Measurements from ENCODE around the gene MYO9B.
A peak's percentile ranks its signal among the peaks of the same experiment; 100 is the strongest.
"Not testable (repeated sequence)": the region's sequence is repeated elsewhere in the genome, so short reads cannot be mapped to it uniquely, and the experiment has no call there.

Gene MYO9B

DNA sequence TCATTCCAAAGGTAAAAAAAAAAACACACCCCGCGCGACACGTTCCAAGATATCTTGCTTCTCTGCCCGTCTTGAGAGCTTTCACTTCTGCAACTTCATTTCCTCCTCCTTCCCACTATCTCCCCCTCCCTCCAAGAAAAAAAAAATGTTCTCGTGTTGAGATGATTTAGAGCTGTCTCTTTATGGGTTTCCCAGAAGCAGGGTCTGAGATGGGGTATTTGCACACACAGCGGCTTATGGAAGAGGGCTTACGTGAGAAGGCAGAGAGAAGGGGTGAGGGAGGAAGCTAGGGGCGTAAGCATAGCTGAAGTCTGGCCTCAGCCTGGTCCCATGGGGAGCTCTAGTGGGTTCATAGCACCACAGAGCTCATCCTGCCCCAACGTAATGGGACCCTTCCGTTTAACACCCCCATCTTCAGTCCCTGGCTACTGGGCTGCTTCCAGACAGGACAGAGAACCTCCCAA lies 108.3 kb downstream of the MYO9B start:
- Histone ChIP-seq H3K4me2 (ENCODE audit: low read length) (no peak overlapping the region), H3K9me3 (ENCODE audit: insufficient read depth, low read depth, low read length) (no peaks in the 10 kb centered on the region), H3K23ac (ENCODE audit: low read length) (no peak overlapping the region), H3K36me3 (ENCODE audit: control insufficient read depth in 1 of 2, insufficient read depth in 2 of 2, low read length in 2 of 2) (peaks cover 55 to 68% of the 10 kb centered on the region in 2 experiments), H3K79me2 (ENCODE audit: control insufficient read depth, insufficient read depth, low read length, poor library complexity) (no peaks in the 10 kb centered on the region), H2BK12ac (ENCODE audit: low read length) (no peak overlapping the region), H3K4me1 (ENCODE audit: control insufficient read depth in 1 of 2, insufficient read depth in 2 of 2, low read length in 2 of 2) (no peaks in the 10 kb centered on the region), H3K18ac (ENCODE audit: low read length) (no peak overlapping the region), H3K9ac (ENCODE audit: low read length) (no peak overlapping the region), H4K12ac (ENCODE audit: low read depth, low read length) (no peak overlapping the region), H2AK5ac (ENCODE audit: low read length) (no peak overlapping the region), H2BK120ac (ENCODE audit: insufficient read depth, low read length, poor library complexity) (no peak overlapping the region), H3K27me3 (ENCODE audit: insufficient read depth, low read length) (no peaks in the 10 kb centered on the region), H2AFZ (ENCODE audit: insufficient read depth, low read length, poor library complexity) (no peak overlapping the region), H4K8ac (ENCODE audit: low read depth, low read length) (no peak overlapping the region), H3K79me1 (ENCODE audit: low read length) (no peaks in the 10 kb centered on the region), H3K14ac (ENCODE audit: low read length) (no peak overlapping the region), H4K91ac (ENCODE audit: low read depth, low read length) (no peak overlapping the region), H2BK5ac (ENCODE audit: low read depth, low read length, poor library complexity) (no peak overlapping the region), H3K27ac (ENCODE audit: low read depth, low read length) (no peak overlapping the region), H3K4me3 (ENCODE audit: low read depth, low read length) (no peak overlapping the region), H3K4ac (ENCODE audit: low read depth, low read length) (no peak overlapping the region)
- DNase-seq: no peak
- WGBS (ENCODE audit: extremely low coverage, insufficient coverage, insufficient read length): no CpG with 5 or more reads among the region's 11 CpGs

DNA sequence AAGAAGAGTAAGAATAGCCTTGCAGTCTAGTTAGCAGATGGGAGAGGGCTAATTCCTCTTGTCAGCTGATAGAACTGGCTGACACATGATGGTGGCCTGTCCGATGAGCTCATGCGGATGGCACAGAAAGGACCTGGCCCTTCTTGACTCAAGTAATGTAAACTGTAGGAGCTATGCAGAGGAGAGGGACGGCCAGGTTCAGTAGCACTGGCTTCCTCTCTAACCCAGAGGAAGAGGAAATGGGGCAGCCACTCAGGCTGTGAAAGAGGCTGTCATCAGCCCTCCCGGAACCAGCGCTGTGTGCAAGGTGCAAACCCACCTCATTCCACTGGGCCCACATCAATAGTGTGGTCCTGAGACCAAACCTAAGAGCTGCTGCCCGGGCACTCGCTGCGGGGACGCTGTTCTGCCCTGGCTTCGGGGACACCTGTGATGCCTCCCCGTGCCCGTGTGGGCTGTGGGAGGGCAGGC lies 108.8 kb downstream of the MYO9B start:
- no peak overlapping the region for H2AFZ ChIP-seq (ENCODE audit: insufficient read depth, low read length, poor library complexity)
- peaks cover 58 to 70% of the 10 kb centered on the region in 2 experiments for H3K36me3 ChIP-seq (ENCODE audit: control insufficient read depth in 1 of 2, insufficient read depth in 2 of 2, low read length in 2 of 2)
- no peak overlapping the region for H2BK12ac ChIP-seq (ENCODE audit: low read length)
- no peak overlapping the region for H2AK5ac ChIP-seq (ENCODE audit: low read length)
- no peak overlapping the region for H3K4me3 ChIP-seq (ENCODE audit: low read depth, low read length)
- H3K4ac ChIP-seq (ENCODE audit: low read depth, low read length): no peak overlapping the region
- no peak overlapping the region for H3K14ac ChIP-seq (ENCODE audit: low read length)
- no peak overlapping the region for H4K12ac ChIP-seq (ENCODE audit: low read depth, low read length)
- H3K79me1 ChIP-seq (ENCODE audit: low read length): no peaks in the 10 kb centered on the region
- no peak overlapping the region for H3K23ac ChIP-seq (ENCODE audit: low read length)
- H3K4me2 ChIP-seq (ENCODE audit: low read length): no peak overlapping the region
- no peak overlapping the region for H3K18ac ChIP-seq (ENCODE audit: low read length)
- H2BK120ac ChIP-seq (ENCODE audit: insufficient read depth, low read length, poor library complexity): no peak overlapping the region
- no peaks in the 10 kb centered on the region for H3K4me1 ChIP-seq (ENCODE audit: control insufficient read depth in 1 of 2, insufficient read depth in 2 of 2, low read length in 2 of 2)
- H4K8ac ChIP-seq (ENCODE audit: low read depth, low read length): no peak overlapping the region
- H3K27me3 ChIP-seq (ENCODE audit: insufficient read depth, low read length): no peaks in the 10 kb centered on the region
- no peaks in the 10 kb centered on the region for H3K79me2 ChIP-seq (ENCODE audit: control insufficient read depth, insufficient read depth, low read length, poor library complexity)
- no peaks in the 10 kb centered on the region for H3K9me3 ChIP-seq (ENCODE audit: insufficient read depth, low read depth, low read length)
- H3K27ac ChIP-seq (ENCODE audit: low read depth, low read length): no peak overlapping the region
- H4K91ac ChIP-seq (ENCODE audit: low read depth, low read length): no peak overlapping the region
- no peak overlapping the region for H3K9ac ChIP-seq (ENCODE audit: low read length)
- no peak overlapping the region for H2BK5ac ChIP-seq (ENCODE audit: low read depth, low read length, poor library complexity)
- WGBS (ENCODE audit: extremely low coverage, insufficient coverage, insufficient read length): no CpG with 5 or more reads among the region's 12 CpGs
- peak in 1 of 2 donors; percentile 33 for DNase-seq

DNA sequence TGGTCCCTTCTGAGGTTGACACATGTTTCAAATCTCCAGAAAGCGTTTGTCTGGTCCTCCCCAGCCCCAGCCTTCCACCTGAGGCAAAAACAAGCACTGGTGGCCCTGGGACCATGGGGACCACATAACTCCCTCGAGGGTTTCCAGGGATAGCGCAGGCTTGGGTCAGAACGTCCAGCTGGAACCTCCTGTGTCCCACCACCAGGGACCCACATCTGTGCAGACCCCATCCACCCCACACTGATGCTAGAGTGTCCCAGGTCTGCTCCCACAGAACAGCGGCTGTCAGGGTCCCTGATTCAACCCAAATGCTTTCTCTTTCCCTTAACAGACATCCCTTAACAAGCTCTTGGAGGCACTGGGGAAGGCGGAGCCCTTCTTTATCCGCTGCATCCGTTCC lies 110.0 kb downstream of the MYO9B start:
- Histone ChIP-seq H4K91ac (ENCODE audit: low read depth, low read length) (no peak overlapping the region), H3K18ac (ENCODE audit: low read length) (no peak overlapping the region), H3K9me3 (ENCODE audit: insufficient read depth, low read depth, low read length) (no peaks in the 10 kb centered on the region), H3K14ac (ENCODE audit: low read length) (no peak overlapping the region), H2AK5ac (ENCODE audit: low read length) (no peak overlapping the region), H3K4ac (ENCODE audit: low read depth, low read length) (no peak overlapping the region), H3K36me3 (ENCODE audit: control insufficient read depth in 1 of 2, insufficient read depth in 2 of 2, low read length in 2 of 2) (peaks cover 63 to 75% of the 10 kb centered on the region in 2 experiments), H4K12ac (ENCODE audit: low read depth, low read length) (no peak overlapping the region), H3K4me2 (ENCODE audit: low read length) (no peak overlapping the region), H3K4me1 (ENCODE audit: control insufficient read depth in 1 of 2, insufficient read depth in 2 of 2, low read length in 2 of 2) (no peaks in the 10 kb centered on the region), H2BK12ac (ENCODE audit: low read length) (no peak overlapping the region), H3K27me3 (ENCODE audit: insufficient read depth, low read length) (no peaks in the 10 kb centered on the region), H3K9ac (ENCODE audit: low read length) (no peak overlapping the region), H3K23ac (ENCODE audit: low read length) (no peak overlapping the region), H2AFZ (ENCODE audit: insufficient read depth, low read length, poor library complexity) (no peak overlapping the region), H3K27ac (ENCODE audit: low read depth, low read length) (no peak overlapping the region), H3K4me3 (ENCODE audit: low read depth, low read length) (no peak overlapping the region), H3K79me1 (ENCODE audit: low read length) (no peaks in the 10 kb centered on the region), H3K79me2 (ENCODE audit: control insufficient read depth, insufficient read depth, low read length, poor library complexity) (no peaks in the 10 kb centered on the region), H4K8ac (ENCODE audit: low read depth, low read length) (no peak overlapping the region), H2BK5ac (ENCODE audit: low read depth, low read length, poor library complexity) (no peak overlapping the region), H2BK120ac (ENCODE audit: insufficient read depth, low read length, poor library complexity) (no peak overlapping the region)
- WGBS (ENCODE audit: extremely low coverage, insufficient coverage, insufficient read length): no CpG with 5 or more reads among the region's 8 CpGs
- no peak for DNase-seq

DNA sequence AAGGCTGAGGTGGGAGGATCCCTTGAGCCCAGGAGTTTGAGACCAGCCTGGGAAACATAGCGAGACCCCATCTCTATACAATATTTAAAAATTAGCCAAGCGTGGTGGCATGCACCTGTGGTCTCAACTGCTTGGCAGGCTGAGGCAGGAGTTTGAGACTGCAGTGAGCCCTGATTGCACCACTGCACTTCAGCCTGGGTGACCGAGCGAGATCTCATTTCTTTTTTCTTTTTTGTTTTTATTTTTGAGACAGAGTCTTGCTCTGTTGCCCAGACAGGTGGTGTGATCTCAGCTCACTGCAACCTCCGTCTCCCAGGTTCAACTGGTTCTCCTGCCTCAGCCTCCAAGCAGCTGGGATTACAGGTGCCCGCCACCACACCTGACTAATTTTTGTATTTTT lies 116.2 kb downstream of the MYO9B start:
- H2BK12ac ChIP-seq (ENCODE audit: low read length); H2BK5ac ChIP-seq (ENCODE audit: low read depth, low read length, poor library complexity); H3K4me2 ChIP-seq (ENCODE audit: low read length); H2AK5ac ChIP-seq (ENCODE audit: low read length); H3K27me3 ChIP-seq (ENCODE audit: insufficient read depth, low read length); H4K91ac ChIP-seq (ENCODE audit: low read depth, low read length); H3K79me2 ChIP-seq (ENCODE audit: control insufficient read depth, insufficient read depth, low read length, poor library complexity); H3K27ac ChIP-seq (ENCODE audit: low read depth, low read length); H3K18ac ChIP-seq (ENCODE audit: low read length); H3K23ac ChIP-seq (ENCODE audit: low read length); H2AFZ ChIP-seq (ENCODE audit: insufficient read depth, low read length, poor library complexity); DNase-seq; H3K4me1 ChIP-seq (ENCODE audit: control insufficient read depth in 1 of 2, insufficient read depth in 2 of 2, low read length in 2 of 2); H3K9ac ChIP-seq (ENCODE audit: low read length); H2BK120ac ChIP-seq (ENCODE audit: insufficient read depth, low read length, poor library complexity); H3K79me1 ChIP-seq (ENCODE audit: low read length); H3K4me3 ChIP-seq (ENCODE audit: low read depth, low read length); H3K14ac ChIP-seq (ENCODE audit: low read length); H3K9me3 ChIP-seq (ENCODE audit: insufficient read depth, low read depth, low read length); H3K4ac ChIP-seq (ENCODE audit: low read depth, low read length); H4K8ac ChIP-seq (ENCODE audit: low read depth, low read length); H4K12ac ChIP-seq (ENCODE audit: low read depth, low read length): not testable (repeated sequence)
- WGBS (ENCODE audit: extremely low coverage, insufficient coverage, insufficient read length): no CpG with 5 or more reads among the region's 6 CpGs
- H3K36me3 ChIP-seq (ENCODE audit: control insufficient read depth in 1 of 2, insufficient read depth in 2 of 2, low read length in 2 of 2): peaks cover 70 to 81% of the 10 kb centered on the region in 2 experiments

Data from trophoblast cell (in vitro differentiated cells and primary cell).